Non-pigmented ciliary epithelial cell (primary cell): ENCODE data around the gene LRRC3.
"Not testable (repeated sequence)": the region's sequence is repeated elsewhere in the genome, so short reads cannot be mapped to it uniquely, and the experiment has no call there.

Source experiments
- DNase-seq: peaks from one replicate; pipeline ENCODE4 v3.0.0-alpha.2; 2010; ENCODE audit warnings: low read depth

LRRC3 gene

DNA sequence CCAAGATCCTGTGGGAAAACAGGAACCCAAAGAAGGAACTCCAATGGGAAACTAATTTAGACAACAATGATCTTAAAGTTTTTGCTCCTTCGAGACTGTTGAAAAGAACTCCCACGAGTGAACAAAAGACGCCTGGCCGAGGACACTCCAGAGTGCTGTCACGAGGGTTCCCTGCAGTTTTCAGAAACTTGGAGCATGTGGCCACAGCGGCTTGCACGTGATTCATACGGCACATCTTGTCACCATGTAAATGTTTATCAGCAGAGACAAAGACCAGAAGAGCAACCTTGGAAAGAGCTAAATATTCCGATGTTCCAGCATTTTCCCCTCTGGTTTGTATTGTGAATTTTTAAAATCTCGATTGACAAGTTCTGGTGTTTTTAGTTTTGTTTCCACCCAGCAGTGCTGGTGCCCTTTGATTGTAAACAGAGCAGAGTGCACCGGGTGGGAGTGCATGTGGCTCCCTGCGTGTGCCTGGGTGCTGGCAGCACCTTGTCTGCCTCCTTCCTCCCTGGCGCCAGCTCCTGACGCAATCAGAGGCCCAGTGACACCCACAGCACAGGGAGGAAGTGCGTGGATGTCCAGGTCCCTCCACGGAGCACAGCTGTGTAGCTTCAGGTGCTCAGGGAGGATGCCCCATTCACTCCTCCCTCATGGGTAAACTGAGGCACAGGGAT is 23.0 kb downstream of the LRRC3 start:
- no peak for DNase-seq

DNA sequence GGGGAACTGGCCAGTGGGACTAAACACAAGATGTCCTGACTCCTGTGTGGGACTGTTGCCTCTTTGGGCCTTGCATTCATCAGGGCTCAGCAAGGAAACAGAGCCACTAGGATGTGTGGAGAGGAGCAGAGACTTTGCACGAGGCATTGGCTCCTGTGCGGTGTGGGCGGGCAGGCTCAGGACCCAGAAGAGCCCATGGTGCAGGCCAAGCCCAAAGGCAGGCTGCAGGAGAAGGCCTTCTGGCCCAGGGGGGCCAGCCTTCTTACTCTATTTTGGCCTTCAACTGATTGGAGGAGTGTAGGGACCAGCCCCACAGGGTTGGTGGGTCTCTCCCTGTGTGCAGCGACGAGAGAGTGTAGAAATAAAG is 23.5 kb downstream of the LRRC3 start:
- no peak for DNase-seq

DNA sequence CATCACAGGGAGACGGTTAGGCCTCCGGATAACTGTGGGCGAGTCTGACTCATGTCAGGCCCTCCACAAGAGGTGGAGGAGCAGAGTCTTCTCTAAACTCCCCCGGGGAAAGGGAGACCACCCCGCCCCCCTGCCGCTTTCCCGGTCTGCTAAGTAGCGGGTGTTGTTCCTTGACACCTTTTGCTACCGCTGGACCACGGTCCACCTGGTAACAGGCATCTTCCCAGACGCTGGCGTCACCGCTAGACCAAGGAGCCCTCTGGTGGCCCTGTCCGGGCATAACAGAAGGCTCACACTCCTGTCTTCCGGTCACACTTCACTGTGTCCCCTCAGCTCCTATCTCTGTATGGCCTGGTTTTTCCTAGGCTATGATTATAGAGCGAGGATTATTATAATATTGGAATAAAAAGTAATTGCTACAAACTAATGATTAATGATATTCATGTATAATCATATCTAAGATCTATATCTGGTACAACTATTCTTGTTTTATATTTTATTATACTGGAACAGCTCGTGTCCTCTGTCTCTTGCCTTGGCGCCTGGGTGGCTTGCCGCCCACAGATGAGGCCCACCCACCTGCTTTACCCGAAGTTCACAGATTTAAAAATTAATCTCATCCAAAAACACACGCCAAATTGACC is 24.4 kb downstream of the LRRC3 start:
- DNase-seq = not testable (repeated sequence)

GRCh38 chr21:44480200-44481053 is 25.1 kb downstream of the LRRC3 start:
- no peak for DNase-seq

GRCh38 chr21:44482581-44483287 is 27.4 kb downstream of the LRRC3 start:
- DNase-seq = no peak

- no peak for DNase-seq
Measured at GRCh38 chr21:44483288-44484237, 28.3 kb downstream of the LRRC3 start.

GRCh38 chr21:44484498-44485253 is 29.4 kb downstream of the LRRC3 start:
- DNase-seq = no peak

GRCh38 chr21:44485254-44485793 is 30.0 kb downstream of the LRRC3 start:
- DNase-seq = no peak

GRCh38 chr21:44485796-44486195 is 30.5 kb downstream of the LRRC3 start:
- DNase-seq = no peak

- DNase-seq = no peak
Measured at GRCh38 chr21:44486302-44486701, 31.0 kb downstream of the LRRC3 start.

DNA sequence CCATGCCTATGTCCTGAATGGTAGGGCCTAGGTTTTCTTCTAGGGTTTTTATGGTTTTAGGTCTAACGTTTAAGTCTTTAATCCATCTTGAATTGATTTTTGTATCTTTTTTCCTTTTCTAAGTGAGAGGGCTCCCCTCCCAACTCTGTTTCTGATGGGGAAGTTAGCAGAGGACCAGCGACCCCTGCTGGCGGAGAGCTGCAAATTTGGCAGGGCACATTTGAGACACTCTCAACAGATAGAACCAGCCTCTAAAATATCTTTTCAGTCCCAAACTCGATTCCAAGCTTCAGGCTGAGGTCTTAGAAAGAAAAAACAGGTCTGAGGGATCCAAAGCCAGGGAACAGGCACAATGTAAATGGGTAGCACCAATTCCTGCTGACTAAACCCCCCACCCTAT is 32.5 kb downstream of the LRRC3 start:
- DNase-seq = no peak

DNA sequence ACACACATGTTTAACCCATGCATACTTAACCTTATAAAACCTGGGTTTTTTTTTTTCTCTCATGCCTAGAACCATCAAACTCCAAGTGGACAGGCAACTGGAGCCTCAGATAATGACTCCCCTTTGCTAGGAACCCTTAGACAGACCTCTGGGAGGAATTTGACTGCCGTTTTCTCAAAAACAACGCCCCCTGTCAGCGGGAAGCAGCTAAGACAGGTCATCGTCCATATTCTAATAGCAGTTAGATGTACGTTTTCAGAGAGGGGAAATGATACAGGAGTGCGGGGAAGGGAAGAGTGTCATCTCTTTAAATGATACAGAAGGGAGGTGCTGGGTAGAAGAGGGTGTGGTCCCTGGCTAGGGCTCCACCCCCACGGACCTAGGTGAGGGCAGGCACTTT is 34.7 kb downstream of the LRRC3 start:
- DNase-seq = no peak

DNA sequence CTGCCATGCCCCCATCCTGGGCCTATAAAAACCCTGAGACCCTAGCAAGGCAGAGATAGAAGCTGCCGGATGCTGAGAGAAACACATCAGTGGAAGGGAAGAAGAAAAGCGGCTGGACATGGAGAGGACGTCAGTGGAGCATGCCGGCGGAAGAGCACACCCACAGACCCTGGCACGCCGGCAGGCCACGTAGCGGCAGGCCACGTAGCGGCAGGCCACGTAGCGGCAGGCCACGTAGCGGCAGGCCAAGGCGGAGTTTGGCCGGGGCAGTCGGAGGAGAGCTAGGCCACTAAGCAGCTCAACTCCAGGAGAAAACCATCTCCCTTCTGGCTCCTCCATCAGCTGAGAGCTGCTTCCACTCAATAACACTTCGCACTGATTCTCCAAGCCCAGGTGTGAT is 35.1 kb downstream of the LRRC3 start:
- no peak for DNase-seq

DNA sequence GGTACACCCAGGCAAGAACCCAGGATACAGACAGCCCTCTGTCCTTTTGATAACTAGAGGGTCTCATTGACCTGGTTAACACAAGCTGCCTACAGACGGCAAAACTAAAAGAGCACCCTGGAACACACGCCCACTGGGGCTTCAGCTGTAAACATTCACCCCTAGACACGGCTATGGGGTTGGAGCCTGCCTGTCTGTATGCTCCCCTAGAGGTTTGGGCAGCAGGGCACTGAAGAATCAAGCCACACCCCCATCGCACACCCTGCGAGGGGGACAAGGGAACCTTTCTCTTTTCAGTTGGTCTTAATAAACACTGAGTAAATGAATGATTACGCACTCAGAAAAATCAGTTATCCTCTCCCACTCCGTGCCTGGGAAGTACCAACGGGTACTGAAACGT is 35.5 kb downstream of the LRRC3 start:
- DNase-seq = no peak

DNA sequence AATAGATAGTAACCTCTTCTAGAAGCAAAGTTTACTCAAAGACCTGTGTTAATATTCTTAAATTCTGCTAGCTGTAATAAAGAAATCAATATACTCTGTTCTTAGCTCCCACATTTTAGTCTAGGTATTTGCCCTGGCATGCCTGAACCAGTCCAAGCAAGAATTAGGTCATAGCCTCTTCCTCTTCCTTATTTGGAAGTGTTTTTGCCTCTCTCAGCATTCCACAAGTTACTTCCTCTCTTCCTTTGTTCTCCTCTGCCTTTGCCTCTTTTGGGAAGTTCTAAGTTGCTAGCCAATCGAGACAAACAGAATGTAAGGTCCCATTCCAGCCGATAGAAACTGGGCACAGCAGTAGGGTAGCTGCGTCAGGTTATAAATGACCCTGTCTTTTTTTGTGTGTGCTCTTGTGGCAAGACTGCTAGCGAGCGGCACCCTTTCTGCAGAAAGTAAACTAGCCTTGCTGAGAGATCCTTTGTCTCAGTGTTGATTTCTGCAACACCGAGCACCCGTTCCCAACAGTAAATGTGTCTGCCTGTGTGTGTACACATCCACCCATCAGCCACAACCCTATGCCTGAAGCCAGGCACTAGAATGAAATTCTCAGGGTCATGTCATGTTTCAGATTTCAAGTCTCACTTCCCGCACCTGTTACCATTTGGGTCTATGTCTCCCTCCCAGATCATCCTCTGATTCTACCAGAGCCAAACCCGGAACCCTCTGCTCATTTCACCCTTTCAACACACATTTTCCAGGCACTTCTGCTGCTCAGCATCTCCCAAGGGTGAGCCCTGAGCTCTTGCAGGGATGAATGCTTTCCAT is 37.5 kb downstream of the LRRC3 start:
- no peak for DNase-seq

DNA sequence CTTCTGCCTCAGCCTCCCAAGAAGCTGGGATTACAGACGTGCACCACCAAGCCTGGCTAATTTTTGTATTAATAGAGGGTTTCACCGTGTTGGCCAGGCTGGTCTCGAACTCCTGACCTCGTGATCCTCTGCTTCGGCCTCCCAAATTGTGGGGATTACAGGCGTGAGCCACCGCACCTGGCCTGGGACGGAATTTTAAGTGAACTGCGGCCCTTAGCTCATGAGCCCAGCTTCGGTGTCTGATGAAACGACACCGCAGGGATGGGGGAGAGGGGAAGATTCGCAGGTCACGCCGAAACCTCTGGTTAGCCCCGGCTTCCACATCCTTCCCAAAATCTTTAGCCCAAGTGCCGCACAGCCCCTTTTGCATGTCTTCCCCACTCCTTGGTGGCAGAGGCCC is 39.1 kb downstream of the LRRC3 start:
- no peak for DNase-seq

GRCh38 chr21:44494956-44495355 is 39.6 kb downstream of the LRRC3 start:
- no peak for DNase-seq

DNA sequence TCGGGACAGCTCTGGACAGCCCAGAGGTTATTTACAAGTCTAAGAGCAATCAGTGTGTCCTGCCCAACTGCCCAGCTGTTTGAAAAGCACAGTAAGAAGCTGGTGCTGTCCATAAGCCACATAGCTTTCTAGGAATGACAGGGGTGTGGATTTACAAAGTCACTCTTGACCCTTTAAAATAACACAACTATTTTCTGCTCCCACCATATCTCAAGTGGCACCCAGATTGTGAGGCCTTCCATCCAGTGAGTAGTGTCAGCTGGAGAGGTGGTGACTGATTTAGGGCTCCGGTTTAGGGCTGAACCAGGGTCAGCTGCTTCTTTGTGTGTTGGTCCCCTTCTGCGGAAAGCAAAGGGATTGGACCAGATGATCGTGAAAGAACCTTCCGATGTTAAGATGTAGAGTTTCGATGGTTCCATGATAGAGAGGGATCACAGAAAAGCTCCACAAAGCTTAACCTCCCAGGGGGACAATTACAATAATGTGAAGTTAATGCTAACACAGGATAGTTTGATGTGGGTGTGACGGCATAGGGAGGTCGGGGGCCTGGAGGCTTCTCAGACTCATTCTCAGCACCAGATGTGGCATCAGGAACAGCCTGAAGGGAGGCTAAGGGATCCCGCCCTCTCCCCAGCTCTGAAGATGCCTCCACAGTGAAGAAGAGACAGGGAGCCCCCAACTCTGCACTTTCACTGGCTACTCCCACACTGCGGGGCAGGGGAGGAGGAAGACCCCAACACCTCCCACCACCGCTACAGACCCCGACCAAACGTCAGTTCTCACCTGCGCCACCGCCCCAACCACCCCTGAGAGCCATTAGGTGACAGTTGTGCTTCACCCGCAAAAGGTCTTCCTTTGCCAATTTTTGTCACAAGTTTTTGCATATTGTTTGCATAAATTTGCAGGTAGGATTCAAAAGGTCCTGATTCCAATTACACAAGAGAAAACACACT is 40.6 kb downstream of the LRRC3 start:
- DNase-seq = no peak
